Stomach (tissue), 4 donors: ENCODE measurements around the gene PTPRF.

ENCODE experiments used
- EP300 ChIP-seq: sonication (generic); formaldehyde crosslinking; IDR thresholded peaks from one replicate; pipeline ENCODE4 v1.6.1; 2017; ENCODE audit warnings: antibody characterized with exemption
- POLR2A ChIP-seq, 4 donors: fragments of 450-650 bp; IDR thresholded peaks; one replicate each; pipeline ENCODE4 v1.6.1; 2016; ENCODE audit warnings: antibody characterized with exemption in 4 of 4, control low read depth in 2 of 4, mild to moderate bottlenecking in 1 of 4, moderate library complexity in 1 of 4
- TF ChIP-seq, protein P1 (sequence below), 7 experiments: fragments of 450-650 bp in 4 of 7; fragments of 200-600 bp in 3 of 7; sonication (generic) in 3 of 7; IDR thresholded peaks; one replicate each; pipeline ENCODE4 v1.5.1; 2016 to 2019; ENCODE audit warnings: antibody characterized with exemption in 7 of 7, control low read depth in 2 of 7, mild to moderate bottlenecking in 1 of 7

DNA sequence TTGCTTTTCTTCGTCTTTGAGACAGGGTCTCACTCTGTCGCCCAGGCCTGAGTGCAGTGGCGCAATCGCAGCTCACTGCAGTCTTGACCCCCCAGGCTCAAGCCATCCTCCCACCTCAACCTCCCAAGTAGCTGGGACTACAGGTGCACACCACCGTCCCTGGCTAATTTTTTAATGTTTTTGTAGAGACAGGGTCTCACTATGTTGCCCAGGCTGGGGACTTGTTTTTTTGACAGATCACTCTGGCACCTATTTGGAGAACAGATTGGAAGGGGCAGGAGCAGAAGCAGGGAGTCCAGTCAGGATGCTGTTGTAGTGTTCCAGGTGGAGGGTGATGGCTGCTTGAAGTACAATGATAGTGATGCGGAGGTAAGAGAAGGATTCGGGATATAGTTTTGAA lies 106.6 kb downstream of the PTPRF start:
- TF ChIP-seq, protein P1, sequence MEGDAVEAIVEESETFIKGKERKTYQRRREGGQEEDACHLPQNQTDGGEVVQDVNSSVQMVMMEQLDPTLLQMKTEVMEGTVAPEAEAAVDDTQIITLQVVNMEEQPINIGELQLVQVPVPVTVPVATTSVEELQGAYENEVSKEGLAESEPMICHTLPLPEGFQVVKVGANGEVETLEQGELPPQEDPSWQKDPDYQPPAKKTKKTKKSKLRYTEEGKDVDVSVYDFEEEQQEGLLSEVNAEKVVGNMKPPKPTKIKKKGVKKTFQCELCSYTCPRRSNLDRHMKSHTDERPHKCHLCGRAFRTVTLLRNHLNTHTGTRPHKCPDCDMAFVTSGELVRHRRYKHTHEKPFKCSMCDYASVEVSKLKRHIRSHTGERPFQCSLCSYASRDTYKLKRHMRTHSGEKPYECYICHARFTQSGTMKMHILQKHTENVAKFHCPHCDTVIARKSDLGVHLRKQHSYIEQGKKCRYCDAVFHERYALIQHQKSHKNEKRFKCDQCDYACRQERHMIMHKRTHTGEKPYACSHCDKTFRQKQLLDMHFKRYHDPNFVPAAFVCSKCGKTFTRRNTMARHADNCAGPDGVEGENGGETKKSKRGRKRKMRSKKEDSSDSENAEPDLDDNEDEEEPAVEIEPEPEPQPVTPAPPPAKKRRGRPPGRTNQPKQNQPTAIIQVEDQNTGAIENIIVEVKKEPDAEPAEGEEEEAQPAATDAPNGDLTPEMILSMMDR (IDR thresholded peaks at IDR 0.05): no peak
- TF ChIP-seq EP300 (no peak), POLR2A (IDR thresholded peaks at IDR 0.05) (no peak)
